SIG-M5 treated with dmso at 0.1 percent for 504 hours (cell line): ENCODE data around the gene COMTD1.

Experiments used
- DNase-seq: peaks from one replicate; lab custom pipeline; 2025; ENCODE audit not compliant: unreplicated experiment; lab: John Stamatoyannopoulos, UW

COMTD1 gene

GRCh38 chr10:75235375-75236177 lies at the start of gene COMTD1:
TSS of gene COMTD1 (minus strand) at chr10:75235957. CDS start at chr10:75235928, 29 bp downstream.
- peak; percentile 83 for DNase-seq

DNA sequence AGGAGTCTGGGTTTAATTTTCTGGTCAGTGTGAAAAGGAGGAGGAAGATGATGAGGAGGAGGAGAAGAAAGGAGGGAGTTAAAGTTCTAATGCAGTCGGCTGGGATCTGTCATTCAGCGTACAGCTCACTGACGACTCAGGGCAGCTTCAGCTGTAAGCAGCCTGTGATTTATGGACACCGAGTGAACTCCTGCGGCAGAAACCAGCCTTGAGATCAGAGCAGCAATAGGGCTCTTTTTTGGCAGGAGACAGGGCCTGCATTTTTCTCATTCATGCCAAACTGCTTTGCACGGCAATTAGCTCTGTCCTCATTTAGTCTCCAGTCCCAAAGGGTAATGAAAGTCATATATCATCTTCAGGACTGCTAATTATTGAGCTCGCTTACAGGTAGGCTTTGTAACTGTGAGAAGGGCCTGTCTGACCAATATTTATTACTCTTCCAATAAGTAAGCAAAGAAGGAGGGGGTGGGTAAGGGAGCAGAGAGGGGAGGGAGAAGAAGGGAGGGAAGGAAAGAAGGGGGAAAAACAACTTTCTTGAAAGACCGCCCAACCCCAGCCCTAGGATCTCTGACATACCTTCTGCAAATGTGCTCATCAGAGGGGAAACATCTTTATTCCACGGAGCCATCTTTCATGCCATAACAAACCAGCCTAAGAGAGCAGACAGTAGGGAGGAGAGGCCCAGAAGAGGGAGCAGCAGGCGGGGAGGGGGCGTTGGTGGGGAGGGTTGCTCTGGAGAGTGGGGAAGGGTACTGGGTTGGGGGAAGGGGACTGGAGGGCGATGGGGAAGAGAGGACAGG lies 48.1 kb upstream of the COMTD1 start:
- no peak for DNase-seq

- DNase-seq, result no peak
Measured at GRCh38 chr10:75283078-75283670, 47.4 kb upstream of the COMTD1 start.

DNA sequence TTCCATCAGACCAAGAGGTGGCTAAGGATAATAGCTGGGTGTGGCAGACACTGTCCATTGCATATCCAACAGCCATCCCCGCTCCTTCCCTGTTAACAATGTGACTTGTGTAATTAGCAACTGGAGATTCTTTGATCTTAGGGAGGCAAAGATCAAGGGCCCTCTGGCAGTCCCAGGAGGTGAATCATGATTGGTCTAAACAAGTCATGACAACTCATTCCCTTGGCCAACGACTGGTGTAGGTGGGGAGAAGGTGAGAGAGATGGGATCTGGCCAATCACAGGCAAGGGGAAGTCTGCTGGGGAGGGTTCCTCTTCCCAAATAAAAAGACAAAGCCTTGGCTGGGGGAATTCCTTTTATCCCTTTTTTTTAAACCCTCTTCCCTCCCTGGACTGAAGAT lies 46.2 kb upstream of the COMTD1 start:
- DNase-seq, result no peak

GRCh38 chr10:75280236-75280635 lies 44.5 kb upstream of the COMTD1 start:
- no peak for DNase-seq

GRCh38 chr10:75276069-75276872 lies 40.5 kb upstream of the COMTD1 start:
- no peak for DNase-seq

DNA sequence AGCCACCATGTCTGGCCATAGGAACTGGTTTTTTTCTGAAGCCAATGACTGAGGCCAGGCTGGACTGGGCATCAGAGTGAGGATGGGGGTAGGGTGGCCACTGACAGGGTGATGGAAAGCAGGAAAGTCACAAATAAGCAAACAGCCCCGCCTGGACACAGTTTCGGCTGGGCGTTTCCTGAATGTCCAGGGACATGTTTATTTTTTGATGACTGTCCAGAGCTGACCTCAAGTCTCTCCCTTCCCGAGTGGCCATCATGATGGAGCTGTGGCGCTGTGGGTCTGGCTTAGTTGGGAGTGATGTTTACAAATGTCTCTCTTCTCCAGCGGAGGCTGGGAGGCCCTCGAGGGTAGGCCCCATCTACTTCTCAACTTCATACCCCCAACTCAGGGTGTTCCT lies 37.1 kb upstream of the COMTD1 start:
- DNase-seq, result no peak

GRCh38 chr10:75272094-75272493 lies 36.3 kb upstream of the COMTD1 start:
- no peak for DNase-seq

GRCh38 chr10:75269605-75270004 lies 33.8 kb upstream of the COMTD1 start:
- DNase-seq, result no peak

- DNase-seq, result no peak
Measured at GRCh38 chr10:75266945-75267344, 31.2 kb upstream of the COMTD1 start.

DNA sequence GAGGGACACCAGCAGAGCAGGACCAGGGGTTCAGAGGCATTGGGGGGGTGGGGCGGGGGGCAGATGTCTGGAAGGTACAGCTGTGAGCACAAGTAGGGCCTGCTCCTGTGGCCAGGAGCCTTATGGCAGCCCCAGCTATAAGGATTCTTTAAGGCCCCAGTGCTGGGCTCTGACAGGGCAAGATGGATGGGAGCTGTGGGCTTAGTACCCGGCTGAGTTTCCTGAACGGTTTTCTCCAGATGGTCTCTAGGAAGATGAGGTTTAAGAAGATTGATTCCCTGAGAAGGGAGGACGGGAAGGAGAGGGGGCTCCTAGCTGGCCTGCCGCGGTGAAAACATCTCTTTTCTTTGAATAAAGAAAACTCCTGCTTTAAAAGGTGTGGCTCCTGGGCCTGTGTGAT lies 30.1 kb upstream of the COMTD1 start:
- no peak for DNase-seq

- DNase-seq, result no peak
Measured at GRCh38 chr10:75263806-75264205, 28.0 kb upstream of the COMTD1 start.

- DNase-seq, result no peak
Measured at GRCh38 chr10:75261813-75262705, 26.3 kb upstream of the COMTD1 start.

- no peak for DNase-seq
Measured at GRCh38 chr10:75260990-75261389, 25.2 kb upstream of the COMTD1 start.

GRCh38 chr10:75254739-75255138 lies 19.0 kb upstream of the COMTD1 start:
- no peak for DNase-seq

GRCh38 chr10:75253281-75254220 lies 17.8 kb upstream of the COMTD1 start:
- peak; percentile 57 for DNase-seq

- no peak for DNase-seq
Measured at GRCh38 chr10:75250934-75251333, 15.2 kb upstream of the COMTD1 start.

- no peak for DNase-seq
Measured at GRCh38 chr10:75247797-75248196, 12.0 kb upstream of the COMTD1 start.

GRCh38 chr10:75246506-75246905 lies 10.7 kb upstream of the COMTD1 start:
- DNase-seq, result no peak
